ENCODE results near the gene ZNF747. TPM values are rescaled to one million over a fixed set of nuclear protein-coding genes. Genes with fewer than 3 reads are reported as not detected.

Gene ZNF747
- total RNA-seq, 2 donors from 2014 or later: 15.5 to 17.1 TPM

GRCh38 chr16:30567991-30568638 lies 33.5 kb upstream of the ZNF747 start:
- no peak for DNase-seq
- WGBS, 2 experiments (ENCODE audit: insufficient coverage in 1 of 2, insufficient read length in 1 of 2): 85 to 91% methylated on average over 2 to 6 of the region's 6 CpGs
- Mint-ChIP-seq H3K9me3 (no peaks in the 10 kb centered on the region), H3K27ac (no peak overlapping the region), H3K4me3 (no peak overlapping the region), H3K36me3 (ENCODE audit: low read depth) (no peaks in the 10 kb centered on the region), H3K4me1 (peaks cover 12% of the 10 kb centered on the region), H3K27me3 (ENCODE audit: insufficient read depth) (peaks cover 13% of the 10 kb centered on the region)
- Histone ChIP-seq H3K4me1 (ENCODE audit: control insufficient read depth, insufficient read depth, low read length) (peaks cover 6% of the 10 kb centered on the region), H3K9ac (ENCODE audit: extremely low read depth, low read length, poor library complexity, severe bottlenecking) (no peak overlapping the region), H3K27me3 (ENCODE audit: control insufficient read depth, insufficient read depth, low read length, poor library complexity, severe bottlenecking) (no peaks in the 10 kb centered on the region), H3K36me3 (ENCODE audit: control insufficient read depth, insufficient read depth, low read length) (no peaks in the 10 kb centered on the region), H3K9me3 (ENCODE audit: control insufficient read depth, low read length) (no peaks in the 10 kb centered on the region), H3K4me3 (ENCODE audit: low read length) (no peak overlapping the region), H3K27ac (ENCODE audit: low read depth, low read length) (no peak overlapping the region)
- no peak for TF ChIP-seq CTCF (conservative IDR thresholded peaks at IDR 0.05)

GRCh38 chr16:30567160-30567990 lies 32.7 kb upstream of the ZNF747 start:
- no peak for TF ChIP-seq CTCF (conservative IDR thresholded peaks at IDR 0.05)
- no peak overlapping the region for H3K27ac Mint-ChIP-seq
- H3K9me3 Mint-ChIP-seq: no peaks in the 10 kb centered on the region
- Histone ChIP-seq H3K9me3 (ENCODE audit: control insufficient read depth, low read length) (no peaks in the 10 kb centered on the region), H3K4me1 (ENCODE audit: control insufficient read depth, insufficient read depth, low read length) (peaks cover 6% of the 10 kb centered on the region), H3K36me3 (ENCODE audit: control insufficient read depth, insufficient read depth, low read length) (no peaks in the 10 kb centered on the region), H3K4me3 (ENCODE audit: low read length) (no peak overlapping the region), H3K27ac (ENCODE audit: low read depth, low read length) (no peak overlapping the region), H3K27me3 (ENCODE audit: control insufficient read depth, insufficient read depth, low read length, poor library complexity, severe bottlenecking) (no peaks in the 10 kb centered on the region), H3K9ac (ENCODE audit: extremely low read depth, low read length, poor library complexity, severe bottlenecking) (no peak overlapping the region)
- DNase-seq: no peak
- H3K36me3 Mint-ChIP-seq (ENCODE audit: low read depth): no peaks in the 10 kb centered on the region
- peaks cover 12% of the 10 kb centered on the region for H3K4me1 Mint-ChIP-seq
- 91 to 95% methylated on average over 9 to 14 of the region's 14 CpGs for WGBS, 2 experiments (ENCODE audit: insufficient coverage in 1 of 2, insufficient read length in 1 of 2)
- H3K4me3 Mint-ChIP-seq: no peak overlapping the region
- H3K27me3 Mint-ChIP-seq (ENCODE audit: insufficient read depth): peaks cover 17% of the 10 kb centered on the region

- H3K36me3 ChIP-seq (ENCODE audit: control insufficient read depth, insufficient read depth, low read length): no peaks in the 10 kb centered on the region
- no peak overlapping the region for H3K4me3 ChIP-seq (ENCODE audit: low read length)
- no peak overlapping the region for H3K27ac Mint-ChIP-seq
- no peak overlapping the region for H3K9ac ChIP-seq (ENCODE audit: extremely low read depth, low read length, poor library complexity, severe bottlenecking)
- H3K9me3 Mint-ChIP-seq: no peaks in the 10 kb centered on the region
- H3K4me3 Mint-ChIP-seq: no peak overlapping the region
- 96% methylated on average over 3 to 4 of the region's 4 CpGs for WGBS, 2 experiments (ENCODE audit: insufficient coverage in 1 of 2, insufficient read length in 1 of 2)
- no peaks in the 10 kb centered on the region for H3K36me3 Mint-ChIP-seq (ENCODE audit: low read depth)
- H3K27me3 ChIP-seq (ENCODE audit: control insufficient read depth, insufficient read depth, low read length, poor library complexity, severe bottlenecking): no peaks in the 10 kb centered on the region
- DNase-seq: no peak
- H3K9me3 ChIP-seq (ENCODE audit: control insufficient read depth, low read length): no peaks in the 10 kb centered on the region
- H3K27me3 Mint-ChIP-seq (ENCODE audit: insufficient read depth): peaks cover 21% of the 10 kb centered on the region
- H3K4me1 Mint-ChIP-seq: peaks cover 9% of the 10 kb centered on the region
- no peak for TF ChIP-seq CTCF (conservative IDR thresholded peaks at IDR 0.05)
- H3K4me1 ChIP-seq (ENCODE audit: control insufficient read depth, insufficient read depth, low read length): peaks cover 6% of the 10 kb centered on the region
- H3K27ac ChIP-seq (ENCODE audit: low read depth, low read length): no peak overlapping the region
These were observed 31.9 kb upstream of the ZNF747 start for GRCh38 chr16:30566531-30566930.

All from endodermal cell (in vitro differentiated cells).